Peyer's patch (tissue), 4 donors: ENCODE data around the gene CCDC149.

Source experiments
- CTCF ChIP-seq, 6 experiments: fragments of 450-650 bp in 4 of 6; fragments of 200-600 bp in 2 of 6; sonication (generic) in 1 of 6; IDR thresholded peaks; one replicate each; pipeline ENCODE4 v1.5.1; 2017 to 2019; ENCODE audit warnings: antibody characterized with exemption in 6 of 6, mild to moderate bottlenecking in 3 of 6, moderate library complexity in 1 of 6
- POLR2A ChIP-seq, 2 donors: fragments of 450-650 bp; IDR thresholded peaks; one replicate each; pipeline ENCODE4 v1.5.1; 2017; ENCODE audit warnings: antibody characterized with exemption in 2 of 2, mild to moderate bottlenecking in 2 of 2, moderate library complexity in 2 of 2

- TF ChIP-seq CTCF (IDR thresholded peaks at IDR 0.05) = no peak
- no peak for TF ChIP-seq POLR2A (IDR thresholded peaks at IDR 0.05)
Measured at GRCh38 chr4:24914460-24914859, 1.6 kb upstream of the CCDC149 start.
